ENCODE data around the gene CGB7. TPM values are rescaled to one million over a fixed set of nuclear protein-coding genes. Genes with fewer than 3 reads are reported as not detected.

CGB7 gene
- total and polyA plus RNA-seq, 2 of the 13 experiments (the other 11 are each of a cell fraction or from before 2014, with no cell fraction given) = 0.07 TPM; not detected in 1

GRCh38 chr19:49085020-49085867 is 27.7 kb upstream of the CGB7 start, which contains the start of gene SNRNP70 (continued):
- TF ChIP-seq, protein P1, sequence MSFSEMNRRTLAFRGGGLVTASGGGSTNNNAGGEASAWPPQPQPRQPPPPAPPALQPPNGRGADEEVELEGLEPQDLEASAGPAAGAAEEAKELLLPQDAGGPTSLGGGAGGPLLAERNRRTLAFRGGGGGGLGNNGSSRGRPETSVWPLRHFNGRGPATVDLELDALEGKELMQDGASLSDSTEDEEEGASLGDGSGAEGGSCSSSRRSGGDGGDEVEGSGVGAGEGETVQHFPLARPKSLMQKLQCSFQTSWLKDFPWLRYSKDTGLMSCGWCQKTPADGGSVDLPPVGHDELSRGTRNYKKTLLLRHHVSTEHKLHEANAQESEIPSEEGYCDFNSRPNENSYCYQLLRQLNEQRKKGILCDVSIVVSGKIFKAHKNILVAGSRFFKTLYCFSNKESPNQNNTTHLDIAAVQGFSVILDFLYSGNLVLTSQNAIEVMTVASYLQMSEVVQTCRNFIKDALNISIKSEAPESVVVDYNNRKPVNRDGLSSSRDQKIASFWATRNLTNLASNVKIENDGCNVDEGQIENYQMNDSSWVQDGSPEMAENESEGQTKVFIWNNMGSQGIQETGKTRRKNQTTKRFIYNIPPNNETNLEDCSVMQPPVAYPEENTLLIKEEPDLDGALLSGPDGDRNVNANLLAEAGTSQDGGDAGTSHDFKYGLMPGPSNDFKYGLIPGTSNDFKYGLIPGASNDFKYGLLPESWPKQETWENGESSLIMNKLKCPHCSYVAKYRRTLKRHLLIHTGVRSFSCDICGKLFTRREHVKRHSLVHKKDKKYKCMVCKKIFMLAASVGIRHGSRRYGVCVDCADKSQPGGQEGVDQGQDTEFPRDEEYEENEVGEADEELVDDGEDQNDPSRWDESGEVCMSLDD (CRISPR knock-in tag; IDR thresholded peaks at IDR 0.05; ENCODE audit: borderline replicate concordance) = no peak
- 0 out of 2 replicates have a peak, but pooled peaks have one; percentile 78 for TF ChIP-seq ZNF598 (CRISPR knock-in tag; IDR thresholded peaks at IDR 0.05; ENCODE audit: borderline replicate concordance)
- no peak; the same call in 1 of the 2 replicates for TF ChIP-seq ZNF501 (CRISPR knock-in tag; IDR thresholded peaks at IDR 0.05)
- TF ChIP-seq ZNF121 (CRISPR knock-in tag; IDR thresholded peaks at IDR 0.05) = peak; percentile 25; the same call in 1 of the 2 replicates
- peak; percentile 70 to 95; a peak in 3 of 4 replicates for TF ChIP-seq KLF16 (CRISPR knock-in tag; IDR thresholded peaks at IDR 0.05)
- TF ChIP-seq IRF1 (CRISPR knock-in tag; IDR thresholded peaks at IDR 0.05; ENCODE audit: low read depth) = no peak
- peak; percentile 34; the same call in 1 of the 2 replicates for TF ChIP-seq ZNF367 (CRISPR knock-in tag; IDR thresholded peaks at IDR 0.05; ENCODE audit: borderline replicate concordance)
- TF ChIP-seq ZC3H4 (CRISPR knock-in tag; IDR thresholded peaks at IDR 0.05; ENCODE audit: borderline replicate concordance) = peak; percentile 53; the same call in 1 of the 2 replicates
- TF ChIP-seq ZNF782 (CRISPR knock-in tag; IDR thresholded peaks at IDR 0.05; ENCODE audit: borderline replicate concordance) = peak; percentile 80
- TF ChIP-seq ZNF773 (CRISPR knock-in tag; IDR thresholded peaks at IDR 0.05; ENCODE audit: borderline replicate concordance) = peak; percentile 88; the same call in 1 of the 2 replicates
- peak; percentile 47; the same call in 1 of the 2 replicates for TF ChIP-seq HBP1 (CRISPR knock-in tag; IDR thresholded peaks at IDR 0.05; ENCODE audit: low read depth)
- TF ChIP-seq, protein P2, sequence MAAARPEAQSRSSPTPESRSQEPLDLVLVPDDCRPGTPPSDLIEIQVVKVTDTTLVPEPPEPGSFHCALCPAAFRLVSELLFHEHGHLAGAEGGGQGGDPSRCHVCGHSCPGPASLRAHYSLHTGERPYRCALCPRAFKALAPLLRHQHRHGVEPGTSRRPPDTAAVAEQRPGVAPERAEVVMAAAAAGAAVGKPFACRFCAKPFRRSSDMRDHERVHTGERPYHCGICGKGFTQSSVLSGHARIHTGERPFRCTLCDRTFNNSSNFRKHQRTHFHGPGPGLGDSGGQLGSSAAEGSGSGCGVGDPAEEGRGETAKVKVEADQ (CRISPR knock-in tag; IDR thresholded peaks at IDR 0.05; ENCODE audit: borderline replicate concordance) = peak; percentile 22; the same call in 1 of the 2 replicates
- TF ChIP-seq, protein P3, sequence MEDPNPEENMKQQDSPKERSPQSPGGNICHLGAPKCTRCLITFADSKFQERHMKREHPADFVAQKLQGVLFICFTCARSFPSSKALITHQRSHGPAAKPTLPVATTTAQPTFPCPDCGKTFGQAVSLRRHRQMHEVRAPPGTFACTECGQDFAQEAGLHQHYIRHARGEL (CRISPR knock-in tag; IDR thresholded peaks at IDR 0.05) = no peak
- TF ChIP-seq, protein P4, sequence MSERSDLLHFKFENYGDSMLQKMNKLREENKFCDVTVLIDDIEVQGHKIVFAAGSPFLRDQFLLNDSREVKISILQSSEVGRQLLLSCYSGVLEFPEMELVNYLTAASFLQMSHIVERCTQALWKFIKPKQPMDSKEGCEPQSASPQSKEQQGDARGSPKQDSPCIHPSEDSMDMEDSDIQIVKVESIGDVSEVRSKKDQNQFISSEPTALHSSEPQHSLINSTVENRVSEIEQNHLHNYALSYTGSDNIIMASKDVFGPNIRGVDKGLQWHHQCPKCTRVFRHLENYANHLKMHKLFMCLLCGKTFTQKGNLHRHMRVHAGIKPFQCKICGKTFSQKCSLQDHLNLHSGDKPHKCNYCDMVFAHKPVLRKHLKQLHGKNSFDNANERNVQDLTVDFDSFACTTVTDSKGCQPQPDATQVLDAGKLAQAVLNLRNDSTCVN (CRISPR knock-in tag; IDR thresholded peaks at IDR 0.05; ENCODE audit: borderline replicate concordance) = peak; percentile 55
- TF ChIP-seq NFYB (CRISPR knock-in tag; IDR thresholded peaks at IDR 0.05) = peak; percentile 27; the same call in 1 of the 2 replicates
- TF ChIP-seq PAF1 (CRISPR knock-in tag; IDR thresholded peaks at IDR 0.05) = no peak
- peak; percentile 64 for TF ChIP-seq ZNF781 (CRISPR knock-in tag; IDR thresholded peaks at IDR 0.05; ENCODE audit: borderline replicate concordance, not compliant biosample characterization)
- TF ChIP-seq, protein P5, sequence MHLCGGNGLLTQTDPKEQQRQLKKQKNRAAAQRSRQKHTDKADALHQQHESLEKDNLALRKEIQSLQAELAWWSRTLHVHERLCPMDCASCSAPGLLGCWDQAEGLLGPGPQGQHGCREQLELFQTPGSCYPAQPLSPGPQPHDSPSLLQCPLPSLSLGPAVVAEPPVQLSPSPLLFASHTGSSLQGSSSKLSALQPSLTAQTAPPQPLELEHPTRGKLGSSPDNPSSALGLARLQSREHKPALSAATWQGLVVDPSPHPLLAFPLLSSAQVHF (CRISPR knock-in tag; IDR thresholded peaks at IDR 0.05) = 0 out of 2 replicates have a peak, but pooled peaks have one; percentile 6
